DND-41 (cell line): ENCODE data around the gene PCNT.

Source experiments
- ATAC-seq: fragments of 200-7000 bp; cut with Tn5 transposase; 3 replicates; pipeline ENCODE4 v1.9.1; 2021; ENCODE audit warnings: low read depth; ENCODE audit not compliant: insufficient read depth
- DNase-seq: peaks from one replicate; pipeline ENCODE4 v3.0.0-alpha.2; 2020
- H2AFZ ChIP-seq: 2 replicates; pipeline ENCODE4 v1.6.0; 2012; ENCODE audit warnings: low read depth, low read length
- H3K27ac ChIP-seq: 2 replicates; pipeline ENCODE4 v1.5.1; 2012; ENCODE audit warnings: low read length, inconsistent platforms
- H3K27me3 ChIP-seq: fragments of 200-600 bp; sonication (generic); 2 replicates; pipeline ENCODE4 v1.6.0; 2012; ENCODE audit warnings: low read length, mild to moderate bottlenecking, inconsistent platforms; ENCODE audit not compliant: insufficient read depth, poor library complexity
- H3K36me3 ChIP-seq: 2 replicates; pipeline ENCODE4 v1.5.1; 2012; ENCODE audit warnings: low read length, inconsistent platforms; ENCODE audit not compliant: insufficient read depth
- H3K4me1 ChIP-seq: 2 replicates; pipeline ENCODE4 v1.5.1; 2012; ENCODE audit warnings: mild to moderate bottlenecking, low read length; ENCODE audit not compliant: insufficient read depth
- H3K4me2 ChIP-seq: 2 replicates; pipeline ENCODE4 v1.6.0; 2012; ENCODE audit warnings: mild to moderate bottlenecking, moderate library complexity, low read length, inconsistent platforms; ENCODE audit not compliant: insufficient read depth
- H3K4me3 ChIP-seq, 2 experiments: fragments of 200-600 bp in 1 of 2; shearing (Covaris generic) in 1 of 2; 2 replicates each; pipeline ENCODE4 v1.5.1; 2012 to 2016; ENCODE audit warnings: inconsistent platforms in 2 of 2, low read length in 2 of 2, mild to moderate bottlenecking in 2 of 2, low read depth in 1 of 2, moderate library complexity in 1 of 2
- H3K79me2 ChIP-seq: 2 replicates; pipeline ENCODE4 v1.6.0; 2012; ENCODE audit warnings: low read length, inconsistent platforms; ENCODE audit not compliant: insufficient read depth
- H3K9ac ChIP-seq: 2 replicates; pipeline ENCODE4 v1.6.0; 2012; ENCODE audit warnings: low read depth, mild to moderate bottlenecking, inconsistent platforms, low read length, moderate library complexity
- H3K9me3 ChIP-seq: 2 replicates; pipeline ENCODE4 v1.5.1; 2012; ENCODE audit warnings: low read length, moderate library complexity, mild to moderate bottlenecking, inconsistent platforms; ENCODE audit not compliant: insufficient read depth, severe bottlenecking
- H4K20me1 ChIP-seq: 2 replicates; pipeline ENCODE4 v1.6.0; 2012; ENCODE audit warnings: low read length; ENCODE audit not compliant: insufficient read depth
- EZH2 ChIP-seq: IDR thresholded peaks from 3 replicates; pipeline ENCODE4 v1.6.1; 2012; ENCODE audit warnings: borderline replicate concordance, low read depth, mild to moderate bottlenecking, moderate library complexity, low read length, inconsistent platforms; ENCODE audit not compliant: severe bottlenecking
- TF ChIP-seq, protein P1 (sequence below): IDR thresholded peaks from 2 replicates; pipeline ENCODE4 v1.5.1; 2012; ENCODE audit warnings: borderline replicate concordance, low read length, moderate library complexity, mild to moderate bottlenecking; ENCODE audit not compliant: poor library complexity, severe bottlenecking; ENCODE audit errors: extremely low read depth

Gene PCNT

DNA sequence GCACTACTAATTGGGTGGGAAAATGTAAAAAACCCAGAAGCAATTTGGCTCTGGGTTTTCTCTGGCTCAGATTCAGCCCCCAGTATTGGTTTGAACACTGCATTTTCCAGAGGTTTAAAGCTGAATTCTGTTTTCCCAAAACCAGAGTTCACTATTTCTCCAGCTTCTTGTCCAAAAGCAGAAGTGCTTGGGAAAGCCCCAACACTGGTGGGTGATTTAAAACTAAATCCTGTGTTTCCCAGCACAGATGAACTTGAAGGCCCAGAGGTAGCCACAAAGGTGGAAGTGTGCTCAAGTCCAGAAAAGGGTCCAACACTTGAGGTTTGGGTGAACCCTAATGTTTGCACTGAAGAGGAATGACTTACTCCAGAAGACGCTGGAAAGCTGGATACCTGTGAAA, 39.2 kb upstream of the PCNT start:
- Histone ChIP-seq H3K9ac (peak overlapping the region; percentile 98), H3K27me3 (no peaks in the 10 kb centered on the region), H3K36me3 (peaks cover 35% of the 10 kb centered on the region), H4K20me1 (peaks cover 20% of the 10 kb centered on the region; the same call in 1 of the 2 replicates), H2AFZ (no peak overlapping the region), H3K4me3 (peak overlapping the region; percentile 42 to 80), H3K27ac (peak overlapping the region; percentile 81), H3K4me1 (peaks cover 50% of the 10 kb centered on the region), H3K9me3 (no peaks in the 10 kb centered on the region), H3K4me2 (peak overlapping the region; percentile 85), H3K79me2 (peaks cover 75% of the 10 kb centered on the region)
- DNase-seq (no peak), ATAC-seq (no peak)
- TF ChIP-seq, protein P1, sequence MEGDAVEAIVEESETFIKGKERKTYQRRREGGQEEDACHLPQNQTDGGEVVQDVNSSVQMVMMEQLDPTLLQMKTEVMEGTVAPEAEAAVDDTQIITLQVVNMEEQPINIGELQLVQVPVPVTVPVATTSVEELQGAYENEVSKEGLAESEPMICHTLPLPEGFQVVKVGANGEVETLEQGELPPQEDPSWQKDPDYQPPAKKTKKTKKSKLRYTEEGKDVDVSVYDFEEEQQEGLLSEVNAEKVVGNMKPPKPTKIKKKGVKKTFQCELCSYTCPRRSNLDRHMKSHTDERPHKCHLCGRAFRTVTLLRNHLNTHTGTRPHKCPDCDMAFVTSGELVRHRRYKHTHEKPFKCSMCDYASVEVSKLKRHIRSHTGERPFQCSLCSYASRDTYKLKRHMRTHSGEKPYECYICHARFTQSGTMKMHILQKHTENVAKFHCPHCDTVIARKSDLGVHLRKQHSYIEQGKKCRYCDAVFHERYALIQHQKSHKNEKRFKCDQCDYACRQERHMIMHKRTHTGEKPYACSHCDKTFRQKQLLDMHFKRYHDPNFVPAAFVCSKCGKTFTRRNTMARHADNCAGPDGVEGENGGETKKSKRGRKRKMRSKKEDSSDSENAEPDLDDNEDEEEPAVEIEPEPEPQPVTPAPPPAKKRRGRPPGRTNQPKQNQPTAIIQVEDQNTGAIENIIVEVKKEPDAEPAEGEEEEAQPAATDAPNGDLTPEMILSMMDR: no peak
- TF ChIP-seq EZH2: no peak

DNA sequence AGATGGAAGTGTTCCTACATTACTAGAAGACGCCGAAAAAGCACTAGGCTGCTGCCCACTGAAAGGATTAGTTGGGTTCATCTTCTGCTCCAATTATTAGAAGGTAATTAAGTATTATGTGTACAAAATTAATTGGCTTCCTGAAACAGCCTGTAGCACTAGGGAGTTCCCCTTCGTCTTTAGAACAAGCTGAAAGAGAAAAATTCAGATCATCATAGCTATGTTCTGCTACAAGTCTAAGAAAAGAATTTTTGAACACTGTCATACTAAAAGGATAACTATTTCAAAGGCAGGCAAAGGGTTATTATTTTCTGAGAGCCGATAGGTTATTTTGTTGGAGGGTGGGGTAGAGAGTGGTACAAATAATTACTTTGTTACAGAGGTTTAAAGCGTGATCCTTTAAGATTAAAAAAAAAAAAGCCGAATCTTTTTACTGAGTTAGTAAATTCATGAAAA, 38.7 kb upstream of the PCNT start, which contains the start of gene MCM3AP:
Gene MCM3AP, minus strand, starts transcription at position 406 of the 456 bp plus-strand sequence. Its CDS starts 325 bp downstream, at position 81.
- no peak for ATAC-seq
- peak within 1 kb of the TSS; percentile 42 to 80 for H3K4me3 ChIP-seq
- peaks cover 73% of the 10 kb centered on the region for H3K79me2 ChIP-seq
- peaks cover 50% of the 10 kb centered on the region for H3K4me1 ChIP-seq
- peak within 1 kb of the TSS; percentile 98 for H3K9ac ChIP-seq
- H3K27me3 ChIP-seq: no peaks in the 10 kb centered on the region
- TF ChIP-seq EZH2: no peak
- TF ChIP-seq, protein P1: no peak
- peak within 1 kb of the TSS; percentile 81 for H3K27ac ChIP-seq
- H2AFZ ChIP-seq: peak within 1 kb of the TSS; percentile 84
- DNase-seq: no peak
- H3K36me3 ChIP-seq: peaks cover 31% of the 10 kb centered on the region
- peaks cover 18% of the 10 kb centered on the region; the same call in 1 of the 2 replicates for H4K20me1 ChIP-seq
- peak within 1 kb of the TSS; percentile 85 for H3K4me2 ChIP-seq
- no peaks in the 10 kb centered on the region for H3K9me3 ChIP-seq

DNA sequence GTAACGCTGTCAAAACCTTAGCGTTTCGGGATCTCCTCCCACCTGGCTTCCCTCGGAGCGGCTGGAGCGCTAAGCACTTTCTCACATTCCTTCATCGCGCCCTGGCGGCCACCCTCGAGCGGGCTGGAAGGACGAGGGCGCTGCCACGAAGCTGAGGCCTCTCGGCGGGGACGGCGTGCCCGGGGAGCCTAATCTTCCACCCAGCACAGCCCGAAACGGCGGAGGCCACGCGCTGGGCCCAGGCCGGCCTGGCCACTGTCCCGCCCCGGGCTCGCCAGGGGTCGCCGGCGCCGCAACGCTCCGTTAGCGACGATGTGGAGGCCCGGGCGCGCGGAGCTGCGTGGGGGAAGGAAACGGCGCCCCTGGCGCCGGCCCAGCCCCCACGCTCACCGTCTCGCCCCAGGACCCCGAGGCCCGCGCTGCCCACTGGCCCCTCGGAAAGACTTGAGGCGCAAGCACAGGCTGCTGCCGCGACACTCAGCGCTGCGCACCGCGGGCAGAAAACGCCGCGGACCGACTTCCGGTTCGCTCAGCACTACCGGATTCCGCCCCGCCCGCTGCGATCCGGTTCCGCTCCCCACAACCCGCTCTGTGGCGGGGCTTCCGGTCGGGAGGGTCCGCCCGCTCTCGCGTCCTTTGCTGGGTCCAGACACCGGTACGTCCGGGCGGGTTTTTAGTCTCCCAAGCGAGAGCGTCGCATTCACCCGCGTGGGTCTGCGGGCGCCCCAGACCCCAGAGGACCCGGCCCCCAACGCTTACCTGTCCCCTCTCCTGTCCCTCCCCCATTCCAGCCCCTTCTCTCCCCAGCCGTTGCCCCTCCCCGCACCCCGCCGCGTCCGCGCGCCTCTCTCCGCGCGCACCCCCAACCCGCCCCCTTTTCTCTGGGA, 38.0 kb upstream of the PCNT start, which contains the start of gene YBEY:
Gene YBEY, plus strand, starts transcription at position 582 of the 887 bp plus-strand sequence. CDS start 572 bp downstream, outside the sequence.
- ATAC-seq: peak; percentile 90
- TF ChIP-seq EZH2: no peak
- TF ChIP-seq, protein P1: peak; percentile 63

More for the DNA sequence above, 38.0 kb upstream of the PCNT start, which contains the start of gene YBEY:
- peak within 1 kb of the TSS; percentile 42 to 80 for H3K4me3 ChIP-seq
- peaks cover 50% of the 10 kb centered on the region for H3K4me1 ChIP-seq
- H3K4me2 ChIP-seq: peak within 1 kb of the TSS; percentile 85
- H4K20me1 ChIP-seq: peaks cover 13% of the 10 kb centered on the region; the same call in 1 of the 2 replicates
- H3K27ac ChIP-seq: peak within 1 kb of the TSS; percentile 81
- peaks cover 24% of the 10 kb centered on the region for H3K36me3 ChIP-seq
- H3K27me3 ChIP-seq: no peaks in the 10 kb centered on the region
- H3K9ac ChIP-seq: peak within 1 kb of the TSS; percentile 98
- no peaks in the 10 kb centered on the region for H3K9me3 ChIP-seq
- peak within 1 kb of the TSS; percentile 84 for H2AFZ ChIP-seq
- peak; percentile 89 for DNase-seq
- peaks cover 68% of the 10 kb centered on the region for H3K79me2 ChIP-seq
